Glutamatergic neuron (in vitro differentiated cells): ENCODE data around the gene CRIM1. TPM values are rescaled to one million over a fixed set of nuclear protein-coding genes. Genes with fewer than 3 reads are reported as not detected.

Experiments used
- DNase-seq: peaks from one replicate; pipeline ENCODE4 v3.0.0; 2022
- H3K27ac Mint-ChIP-seq: one replicate; pipeline ENCODE4 v1.8.0; 2020; ENCODE audit warnings: mild to moderate bottlenecking, mixed read lengths, inconsistent platforms; ENCODE audit not compliant: unreplicated experiment
- H3K27me3 Mint-ChIP-seq: one replicate; pipeline ENCODE4 v1.8.0; 2020; ENCODE audit warnings: mild to moderate bottlenecking, moderate library complexity, mixed read lengths, inconsistent platforms; ENCODE audit not compliant: unreplicated experiment
- H3K36me3 Mint-ChIP-seq: one replicate; pipeline ENCODE4 v1.8.0; 2020; ENCODE audit warnings: mild to moderate bottlenecking, mixed read lengths, inconsistent platforms; ENCODE audit not compliant: unreplicated experiment
- H3K4me1 Mint-ChIP-seq: one replicate; pipeline ENCODE4 v1.8.0; 2020; ENCODE audit warnings: mild to moderate bottlenecking, low read depth, mixed read lengths, inconsistent platforms; ENCODE audit not compliant: unreplicated experiment
- H3K4me3 Mint-ChIP-seq: one replicate; pipeline ENCODE4 v1.8.0; 2020; ENCODE audit warnings: mild to moderate bottlenecking, mixed read lengths, inconsistent platforms; ENCODE audit not compliant: unreplicated experiment
- H3K9me3 Mint-ChIP-seq: one replicate; pipeline ENCODE4 v1.8.0; 2020; ENCODE audit warnings: mild to moderate bottlenecking, moderate library complexity, mixed read lengths, inconsistent platforms; ENCODE audit not compliant: unreplicated experiment
- total RNA-seq: library from RNA; stranded (reverse); fragmentation: NEBNext Ultra II Directional; extraction: Animal tissue kit (Norgen Biotek cat#: 25700); gene quantifications from one replicate; pipeline ENCODE4 v1.2.1, GENCODE V29; 2021; ENCODE audit not compliant: unreplicated experiment
- TF ChIP-seq, protein P1 (sequence below): fragments of 200-600 bp; sonication (generic); IDR thresholded peaks from one replicate; pipeline ENCODE4 v1.5.0; 2021; ENCODE audit not compliant: partially characterized antibody, unreplicated experiment

The CRIM1 gene
- total RNA-seq, 1 donor from 2014 or later: 35.7 TPM

- Mint-ChIP-seq H3K36me3 (no peaks in the 10 kb centered on the region), H3K4me3 (no peak overlapping the region), H3K27ac (no peak overlapping the region), H3K27me3 (peaks cover 2% of the 10 kb centered on the region), H3K9me3 (no peaks in the 10 kb centered on the region), H3K4me1 (no peaks in the 10 kb centered on the region)
- TF ChIP-seq, protein P1, sequence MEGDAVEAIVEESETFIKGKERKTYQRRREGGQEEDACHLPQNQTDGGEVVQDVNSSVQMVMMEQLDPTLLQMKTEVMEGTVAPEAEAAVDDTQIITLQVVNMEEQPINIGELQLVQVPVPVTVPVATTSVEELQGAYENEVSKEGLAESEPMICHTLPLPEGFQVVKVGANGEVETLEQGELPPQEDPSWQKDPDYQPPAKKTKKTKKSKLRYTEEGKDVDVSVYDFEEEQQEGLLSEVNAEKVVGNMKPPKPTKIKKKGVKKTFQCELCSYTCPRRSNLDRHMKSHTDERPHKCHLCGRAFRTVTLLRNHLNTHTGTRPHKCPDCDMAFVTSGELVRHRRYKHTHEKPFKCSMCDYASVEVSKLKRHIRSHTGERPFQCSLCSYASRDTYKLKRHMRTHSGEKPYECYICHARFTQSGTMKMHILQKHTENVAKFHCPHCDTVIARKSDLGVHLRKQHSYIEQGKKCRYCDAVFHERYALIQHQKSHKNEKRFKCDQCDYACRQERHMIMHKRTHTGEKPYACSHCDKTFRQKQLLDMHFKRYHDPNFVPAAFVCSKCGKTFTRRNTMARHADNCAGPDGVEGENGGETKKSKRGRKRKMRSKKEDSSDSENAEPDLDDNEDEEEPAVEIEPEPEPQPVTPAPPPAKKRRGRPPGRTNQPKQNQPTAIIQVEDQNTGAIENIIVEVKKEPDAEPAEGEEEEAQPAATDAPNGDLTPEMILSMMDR: no peak
- DNase-seq: no peak
Measured at GRCh38 chr2:36333350-36334012, 22.1 kb upstream of the CRIM1 start.

DNA sequence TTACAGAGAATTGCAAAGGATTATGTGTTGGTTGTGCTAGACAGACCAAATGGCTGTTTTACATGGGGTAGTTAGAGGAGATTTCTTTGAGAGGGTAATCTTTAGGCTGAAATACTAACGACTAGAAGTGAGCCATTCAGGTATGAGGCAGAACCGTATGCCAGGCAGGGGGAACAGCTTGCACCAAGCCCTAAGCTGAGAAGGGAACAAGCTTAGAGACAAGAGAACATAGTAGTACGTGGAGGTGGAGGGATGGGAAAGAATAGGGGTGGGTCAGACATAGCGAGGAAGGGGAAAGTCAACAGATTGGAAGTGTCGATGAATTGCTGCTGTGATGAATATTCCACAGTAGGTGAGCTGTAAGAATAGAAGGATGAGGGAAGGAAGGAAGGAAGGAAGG is 20.0 kb upstream of the CRIM1 start:
- Mint-ChIP-seq H3K9me3 (no peaks in the 10 kb centered on the region), H3K4me1 (no peaks in the 10 kb centered on the region), H3K27ac (no peak overlapping the region)

GRCh38 chr2:36336321-36336720 is 19.3 kb upstream of the CRIM1 start:
- Mint-ChIP-seq H3K36me3 (no peaks in the 10 kb centered on the region), H3K27me3 (peaks cover 2% of the 10 kb centered on the region), H3K9me3 (no peaks in the 10 kb centered on the region), H3K4me1 (no peaks in the 10 kb centered on the region), H3K4me3 (no peak overlapping the region), H3K27ac (no peak overlapping the region)
- no peak for DNase-seq
- TF ChIP-seq, protein P1: no peak

More for the DNA sequence above, 20.0 kb upstream of the CRIM1 start:
- Mint-ChIP-seq H3K4me3 (no peak overlapping the region), H3K36me3 (no peaks in the 10 kb centered on the region), H3K27me3 (peaks cover 2% of the 10 kb centered on the region)
- DNase-seq: no peak
- TF ChIP-seq, protein P1: no peak

- Mint-ChIP-seq H3K4me3 (no peak overlapping the region), H3K9me3 (no peaks in the 10 kb centered on the region), H3K27me3 (peaks cover 2% of the 10 kb centered on the region), H3K27ac (no peak overlapping the region), H3K36me3 (no peaks in the 10 kb centered on the region), H3K4me1 (no peaks in the 10 kb centered on the region)
- TF ChIP-seq, protein P1: no peak
- DNase-seq: no peak
Measured at GRCh38 chr2:36337354-36337753, 18.2 kb upstream of the CRIM1 start.

- no peaks in the 10 kb centered on the region for H3K36me3 Mint-ChIP-seq
- no peaks in the 10 kb centered on the region for H3K4me1 Mint-ChIP-seq
- H3K9me3 Mint-ChIP-seq: no peaks in the 10 kb centered on the region
- peaks cover 2% of the 10 kb centered on the region for H3K27me3 Mint-ChIP-seq
- H3K4me3 Mint-ChIP-seq: no peak overlapping the region
- H3K27ac Mint-ChIP-seq: no peak overlapping the region
- TF ChIP-seq, protein P1: no peak
- DNase-seq: no peak
Measured at GRCh38 chr2:36338124-36338826, 17.3 kb upstream of the CRIM1 start.
